ENCODE results near the gene MCM7.
"Not testable (repeated sequence)": the region's sequence is repeated elsewhere in the genome, so short reads cannot be mapped to it uniquely, and the experiment has no call there.

The MCM7 gene

GRCh38 chr7:100137851-100138760 lies 36.9 kb upstream of the MCM7 start:
- H3K4me3 ChIP-seq (replicated peaks in 1 of 2; ENCODE audit: low read depth in 2 of 2, low read length in 2 of 2), result no peak overlapping the region
- no peak for TF ChIP-seq CTCF (IDR thresholded peaks at IDR 0.05; ENCODE audit: low read depth, low read length)
- DNase-seq (ENCODE audit: low read depth in 2 of 2), result no peak

DNA sequence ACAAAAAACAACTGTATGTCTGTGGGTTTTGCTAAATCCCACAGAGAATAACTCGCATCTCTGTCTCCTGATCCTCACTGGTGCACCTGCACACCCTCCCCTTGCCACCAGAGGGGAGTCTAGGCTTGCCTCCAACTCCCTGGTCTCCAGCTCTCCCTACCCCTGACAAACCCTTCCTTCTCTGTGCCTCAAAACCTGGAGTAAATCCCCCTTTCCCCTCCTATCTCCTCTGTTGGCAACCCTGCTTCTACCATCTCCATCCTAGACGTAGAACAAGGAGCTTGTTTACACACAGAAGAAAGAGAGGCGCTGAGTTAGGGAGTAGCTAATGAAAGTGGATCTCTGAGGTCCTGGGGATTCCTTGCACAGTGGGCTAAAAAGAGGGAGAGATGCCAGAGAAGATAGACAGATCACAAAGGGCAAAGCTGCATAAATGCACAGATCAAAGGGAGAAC lies 31.5 kb upstream of the MCM7 start:
- no peak overlapping the region for H3K4me3 ChIP-seq (replicated peaks in 1 of 2; ENCODE audit: low read depth in 2 of 2, low read length in 2 of 2)
- DNase-seq (ENCODE audit: low read depth in 2 of 2), result peak; percentile 73 to 79
- TF ChIP-seq CTCF (IDR thresholded peaks at IDR 0.05; ENCODE audit: low read depth, low read length), result peak; percentile 96

DNA sequence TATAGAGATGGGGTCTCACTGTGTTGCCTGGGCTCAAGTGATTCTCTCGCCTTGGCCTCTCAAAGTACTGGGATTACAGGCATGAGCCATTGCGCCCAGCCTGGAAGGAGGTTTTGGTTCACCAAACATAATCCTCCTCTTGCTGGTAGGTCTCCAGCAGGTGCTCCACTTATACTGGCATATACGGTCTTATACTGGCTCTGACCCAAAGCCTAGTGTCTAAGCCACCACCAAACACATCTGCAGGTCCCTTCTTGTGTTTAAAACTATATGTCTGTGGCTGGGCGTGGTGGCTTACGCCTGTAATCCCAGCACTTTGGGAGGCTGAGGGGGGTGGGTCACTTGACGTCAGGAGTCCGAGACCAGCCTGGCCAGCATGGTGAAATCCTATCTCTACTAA lies 30.9 kb upstream of the MCM7 start:
- no peak overlapping the region for H3K4me3 ChIP-seq (replicated peaks in 1 of 2; ENCODE audit: low read depth in 2 of 2, low read length in 2 of 2)
- no peak for TF ChIP-seq CTCF (IDR thresholded peaks at IDR 0.05; ENCODE audit: low read depth, low read length)
- no peak for DNase-seq (ENCODE audit: low read depth in 2 of 2)

GRCh38 chr7:100130608-100131453 lies 29.6 kb upstream of the MCM7 start:
- no peak overlapping the region for H3K4me3 ChIP-seq (replicated peaks in 1 of 2; ENCODE audit: low read depth in 2 of 2, low read length in 2 of 2)
- DNase-seq (ENCODE audit: low read depth in 2 of 2), result peak; percentile 62 to 66
- peak; percentile 83 for TF ChIP-seq CTCF (IDR thresholded peaks at IDR 0.05; ENCODE audit: low read depth, low read length)

DNA sequence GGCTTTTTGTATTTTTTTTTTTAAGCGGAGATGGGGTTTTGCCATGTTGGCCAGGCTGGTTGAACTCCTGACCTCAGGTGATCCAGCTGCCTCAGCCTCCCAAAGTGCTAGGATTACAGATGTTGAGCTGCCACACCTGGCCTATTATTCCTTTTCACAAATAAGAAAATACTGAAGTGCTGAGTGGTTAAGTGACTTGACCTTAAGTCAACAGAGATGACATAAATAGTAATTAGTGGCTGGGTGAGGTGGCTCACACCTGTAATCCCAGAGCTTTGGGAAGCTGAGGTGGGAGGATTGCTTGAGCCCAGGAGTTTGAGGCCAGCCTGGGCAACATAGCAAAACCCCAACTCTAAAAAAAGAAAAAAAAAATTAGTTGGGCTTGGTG lies 29.0 kb upstream of the MCM7 start:
- not testable (repeated sequence) for DNase-seq (ENCODE audit: low read depth in 2 of 2); H3K4me3 ChIP-seq (replicated peaks in 1 of 2; ENCODE audit: low read depth in 2 of 2, low read length in 2 of 2)

DNA sequence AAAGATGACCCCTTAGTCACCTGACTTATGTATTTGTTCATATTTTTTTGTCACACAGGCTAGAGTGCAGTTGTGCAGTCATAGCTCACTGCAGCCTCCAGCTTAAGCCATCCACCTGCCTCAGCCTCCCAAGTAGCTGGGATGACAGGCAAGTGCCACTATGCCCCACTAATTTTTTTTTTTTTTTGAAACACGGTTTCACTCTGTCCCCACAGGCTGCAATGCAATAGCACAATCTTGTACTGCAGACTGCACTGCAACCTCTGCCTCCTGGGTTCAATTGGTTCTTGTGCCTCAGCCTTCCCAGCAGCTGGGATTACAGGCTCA lies 27.4 kb upstream of the MCM7 start:
- no peak for TF ChIP-seq CTCF (IDR thresholded peaks at IDR 0.05; ENCODE audit: low read depth, low read length)
- no peak overlapping the region for H3K4me3 ChIP-seq (replicated peaks in 1 of 2; ENCODE audit: low read depth in 2 of 2, low read length in 2 of 2)

More for the DNA sequence above, 27.4 kb upstream of the MCM7 start:
- no peak for DNase-seq (ENCODE audit: low read depth in 2 of 2)

Measured in cardiac fibroblast (primary cell).